Panc1 (cell line): ENCODE results near the gene CENPB. TPM values are rescaled to one million over a fixed set of nuclear protein-coding genes. Genes with fewer than 3 reads are reported as not detected.

ENCODE experiments used
- ATAC-seq: fragments of 200-7000 bp; cut with Tn5 transposase; 2 replicates; pipeline ENCODE4 v1.9.1; 2020; ENCODE audit warnings: mild to moderate bottlenecking, moderate library complexity
- BruUV-seq: library from RNA; stranded (reverse); fragments of 400-500 nt; replicated peaks from 2 replicates; lab custom pipeline; 2021; lab: Mats Ljungman, UMichigan
- CTCF ChIA-PET: fragments of 300-600 bp; sonication (Branson Sonifier 250); formaldehyde crosslinking; loops from one replicate; lab custom pipeline; 2022; ENCODE audit warnings: antibody characterized with exemption; lab: Charles Lee
- POLR2A ChIA-PET: fragments of 300-600 bp; sonication (Branson Sonifier 250); formaldehyde crosslinking; loops from one replicate; lab custom pipeline; 2022; ENCODE audit warnings: antibody characterized with exemption; lab: Charles Lee
- DNase-seq: peaks from one replicate; pipeline ENCODE4 v3.0.0-alpha.2; 2010; ENCODE audit warnings: low read depth, low spot score
- H3K27ac ChIP-seq: 2 replicates; pipeline ENCODE4 v1.5.1; 2011; ENCODE audit warnings: mild to moderate bottlenecking, low read length, inconsistent platforms
- H3K27me3 ChIP-seq: fragments of 200-500 bp; sonication (Bioruptor generic); 2 replicates; pipeline ENCODE4 v1.6.0; 2014; ENCODE audit warnings: low read length, inconsistent platforms; ENCODE audit not compliant: control insufficient read depth, insufficient read depth
- H3K36me3 ChIP-seq: fragments of 200-500 bp; sonication (Bioruptor generic); 2 replicates; pipeline ENCODE4 v1.5.1; 2014; ENCODE audit warnings: inconsistent platforms, mild to moderate bottlenecking, low read length, moderate library complexity; ENCODE audit not compliant: control insufficient read depth, insufficient read depth
- H3K4me1 ChIP-seq: 2 replicates; pipeline ENCODE4 v1.5.1; 2011; ENCODE audit warnings: inconsistent platforms, mild to moderate bottlenecking, low read length, moderate library complexity; ENCODE audit not compliant: control insufficient read depth, insufficient read depth
- H3K4me3 ChIP-seq, 2 experiments: 2 replicates each; pipeline ENCODE4 v1.5.1; 2011 to 2012; ENCODE audit warnings: low read depth in 2 of 2, low read length in 2 of 2, mild to moderate bottlenecking in 2 of 2, inconsistent platforms in 1 of 2, moderate library complexity in 1 of 2
- H3K9me3 ChIP-seq: fragments of 200-500 bp; sonication (Bioruptor generic); 2 replicates; pipeline ENCODE4 v1.5.1; 2014; ENCODE audit warnings: low read depth, mild to moderate bottlenecking, inconsistent platforms, low read length, moderate library complexity; ENCODE audit not compliant: control insufficient read depth, insufficient read depth
- POLR2AphosphoS5 ChIP-seq: IDR thresholded peaks from 2 replicates; pipeline ENCODE4 v1.6.1; 2012; ENCODE audit warnings: mild to moderate bottlenecking, low read depth, low read length, moderate library complexity
- SIN3A ChIP-seq: IDR thresholded peaks from 2 replicates; pipeline ENCODE4 v1.6.1; 2012; ENCODE audit warnings: low read depth, mild to moderate bottlenecking, low read length, moderate library complexity, borderline replicate concordance; ENCODE audit not compliant: insufficient read depth
- TCF7L2 ChIP-seq: IDR thresholded peaks from 2 replicates; pipeline ENCODE4 v1.6.1; 2011; ENCODE audit warnings: mild to moderate bottlenecking, low read depth, low read length, inconsistent platforms
- in situ Hi-C: cut with HindIII; loops from 2 replicates; pipeline ENCODE4 v1.10.0; 2016; ENCODE audit warnings: low sequenced_read_pairs, low pct_unique_long_range_greater_than_20kb
- intact Hi-C: fragments of 100-400 bp; cut with micrococcal nuclease; formaldehyde crosslinking; loops from one replicate; pipeline ENCODE4 v1.10.0; 2022; ENCODE audit not compliant: unreplicated experiment
- total RNA-seq: library from RNA; stranded (reverse); gene quantifications from one replicate; pipeline ENCODE4 v1.2.1, GENCODE V29; 2021; ENCODE audit not compliant: unreplicated experiment
- TF ChIP-seq, protein P1 (sequence below), 2 experiments: IDR thresholded peaks; 2 replicates each; pipeline ENCODE4 v1.6.1; 2011 to 2012; ENCODE audit warnings: low read depth in 2 of 2, control low read depth in 1 of 2, low read length in 1 of 2, mild to moderate bottlenecking in 1 of 2, moderate library complexity in 1 of 2; ENCODE audit not compliant: insufficient read depth in 1 of 2
- TF ChIP-seq, protein P2 (sequence below): fragments of 450-650 bp; IDR thresholded peaks from 2 replicates; pipeline ENCODE4 v1.5.1; 2017; ENCODE audit warnings: mild to moderate bottlenecking

CENPB gene
- total RNA-seq, 1 experiment from 2014 or later: 154 TPM

DNA sequence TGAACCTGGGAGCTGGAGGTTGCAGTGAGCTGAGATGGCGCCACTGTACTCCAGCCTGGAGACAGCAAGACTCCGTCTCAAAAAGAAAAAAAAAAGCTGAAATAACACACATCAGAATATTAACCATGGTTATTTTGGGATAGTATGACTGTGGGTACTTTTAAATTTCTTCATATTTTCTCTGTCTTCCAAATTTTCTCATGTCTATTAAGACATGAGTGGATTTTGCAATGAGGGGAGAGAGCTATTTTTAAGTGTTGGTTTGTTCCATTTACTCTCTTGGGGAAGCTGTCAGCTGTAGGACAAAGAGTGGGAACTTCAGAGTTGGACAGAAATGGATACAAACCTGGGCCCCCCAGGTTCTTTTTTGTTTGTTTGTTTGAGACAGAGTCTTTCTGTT is 29.3 kb downstream of the CENPB start:
- Histone ChIP-seq H3K36me3 (no peaks in the 10 kb centered on the region), H3K4me1 (no peaks in the 10 kb centered on the region), H3K4me3 (no peak overlapping the region), H3K27ac (no peak overlapping the region), H3K27me3 (no peaks in the 10 kb centered on the region), H3K9me3 (no peaks in the 10 kb centered on the region)
- intact Hi-C loops: no loop called here
- in situ Hi-C loops: no loop called here
- DNase-seq (no peak), ATAC-seq (no peak)
- ChIA-PET CTCF (interaction anchor here (0.7 kb wide), 1 partner anchor 10 kb away, joined by 3 read pairs; the partner anchor contains the start of gene ADISSP), POLR2A (interaction anchor here (0.6 to 0.7 kb wide), 2 partner anchors 14 to 76 kb away, joined by 4 to 6 read pairs; no protein-coding TSS in a partner anchor)
- TF ChIP-seq SIN3A (no peak), TCF7L2 (no peak), POLR2AphosphoS5 (no peak)
- TF ChIP-seq, protein P1, sequence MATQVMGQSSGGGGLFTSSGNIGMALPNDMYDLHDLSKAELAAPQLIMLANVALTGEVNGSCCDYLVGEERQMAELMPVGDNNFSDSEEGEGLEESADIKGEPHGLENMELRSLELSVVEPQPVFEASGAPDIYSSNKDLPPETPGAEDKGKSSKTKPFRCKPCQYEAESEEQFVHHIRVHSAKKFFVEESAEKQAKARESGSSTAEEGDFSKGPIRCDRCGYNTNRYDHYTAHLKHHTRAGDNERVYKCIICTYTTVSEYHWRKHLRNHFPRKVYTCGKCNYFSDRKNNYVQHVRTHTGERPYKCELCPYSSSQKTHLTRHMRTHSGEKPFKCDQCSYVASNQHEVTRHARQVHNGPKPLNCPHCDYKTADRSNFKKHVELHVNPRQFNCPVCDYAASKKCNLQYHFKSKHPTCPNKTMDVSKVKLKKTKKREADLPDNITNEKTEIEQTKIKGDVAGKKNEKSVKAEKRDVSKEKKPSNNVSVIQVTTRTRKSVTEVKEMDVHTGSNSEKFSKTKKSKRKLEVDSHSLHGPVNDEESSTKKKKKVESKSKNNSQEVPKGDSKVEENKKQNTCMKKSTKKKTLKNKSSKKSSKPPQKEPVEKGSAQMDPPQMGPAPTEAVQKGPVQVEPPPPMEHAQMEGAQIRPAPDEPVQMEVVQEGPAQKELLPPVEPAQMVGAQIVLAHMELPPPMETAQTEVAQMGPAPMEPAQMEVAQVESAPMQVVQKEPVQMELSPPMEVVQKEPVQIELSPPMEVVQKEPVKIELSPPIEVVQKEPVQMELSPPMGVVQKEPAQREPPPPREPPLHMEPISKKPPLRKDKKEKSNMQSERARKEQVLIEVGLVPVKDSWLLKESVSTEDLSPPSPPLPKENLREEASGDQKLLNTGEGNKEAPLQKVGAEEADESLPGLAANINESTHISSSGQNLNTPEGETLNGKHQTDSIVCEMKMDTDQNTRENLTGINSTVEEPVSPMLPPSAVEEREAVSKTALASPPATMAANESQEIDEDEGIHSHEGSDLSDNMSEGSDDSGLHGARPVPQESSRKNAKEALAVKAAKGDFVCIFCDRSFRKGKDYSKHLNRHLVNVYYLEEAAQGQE (IDR thresholded peaks at IDR 0.05; ENCODE audit: insufficient read depth in 1 of 2, low read depth in 2 of 2, low read length in 1 of 2): no peak
- TF ChIP-seq, protein P2, sequence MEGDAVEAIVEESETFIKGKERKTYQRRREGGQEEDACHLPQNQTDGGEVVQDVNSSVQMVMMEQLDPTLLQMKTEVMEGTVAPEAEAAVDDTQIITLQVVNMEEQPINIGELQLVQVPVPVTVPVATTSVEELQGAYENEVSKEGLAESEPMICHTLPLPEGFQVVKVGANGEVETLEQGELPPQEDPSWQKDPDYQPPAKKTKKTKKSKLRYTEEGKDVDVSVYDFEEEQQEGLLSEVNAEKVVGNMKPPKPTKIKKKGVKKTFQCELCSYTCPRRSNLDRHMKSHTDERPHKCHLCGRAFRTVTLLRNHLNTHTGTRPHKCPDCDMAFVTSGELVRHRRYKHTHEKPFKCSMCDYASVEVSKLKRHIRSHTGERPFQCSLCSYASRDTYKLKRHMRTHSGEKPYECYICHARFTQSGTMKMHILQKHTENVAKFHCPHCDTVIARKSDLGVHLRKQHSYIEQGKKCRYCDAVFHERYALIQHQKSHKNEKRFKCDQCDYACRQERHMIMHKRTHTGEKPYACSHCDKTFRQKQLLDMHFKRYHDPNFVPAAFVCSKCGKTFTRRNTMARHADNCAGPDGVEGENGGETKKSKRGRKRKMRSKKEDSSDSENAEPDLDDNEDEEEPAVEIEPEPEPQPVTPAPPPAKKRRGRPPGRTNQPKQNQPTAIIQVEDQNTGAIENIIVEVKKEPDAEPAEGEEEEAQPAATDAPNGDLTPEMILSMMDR: no peak
- BruUV-seq: no TSS peak

DNA sequence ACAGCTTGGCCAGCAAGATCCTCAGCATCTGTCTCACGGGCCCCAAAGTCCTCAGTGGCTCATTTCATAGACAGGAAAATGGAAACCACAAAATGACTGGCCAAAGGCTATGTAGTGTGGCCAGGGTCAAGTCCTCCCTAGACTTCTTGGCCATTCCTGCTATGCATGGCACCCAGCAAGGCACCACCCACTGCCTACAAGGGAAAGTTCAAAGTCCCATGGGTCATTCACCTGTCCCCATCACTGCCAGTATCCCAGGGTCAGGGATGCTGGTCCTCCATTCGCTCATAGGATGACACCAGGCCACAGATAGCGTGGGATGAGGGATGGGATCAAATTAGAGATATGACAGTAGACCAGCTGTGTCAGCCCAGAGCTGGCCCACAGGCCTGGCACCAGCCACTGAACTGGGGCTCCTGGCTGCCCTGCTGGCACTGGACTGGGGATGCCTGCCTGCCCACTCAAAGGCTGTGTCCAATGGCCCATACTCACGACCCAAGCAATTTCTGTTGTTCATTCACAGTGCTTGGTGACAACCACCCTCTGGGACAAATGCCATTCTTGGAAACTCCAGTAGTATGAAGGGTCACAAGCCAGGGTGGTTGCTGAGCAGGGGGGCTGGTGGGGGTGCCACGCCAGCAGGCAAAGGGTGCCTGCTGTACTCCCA is 30.6 kb downstream of the CENPB start:
- TF ChIP-seq POLR2AphosphoS5 (no peak), TCF7L2 (no peak), SIN3A (no peak)
- TF ChIP-seq, protein P1 (IDR thresholded peaks at IDR 0.05; ENCODE audit: insufficient read depth in 1 of 2, low read depth in 2 of 2, low read length in 1 of 2): no peak
- TF ChIP-seq, protein P2: no peak
- ATAC-seq (no peak), DNase-seq (no peak)
- H3K36me3 ChIP-seq: no peaks in the 10 kb centered on the region
- ChIA-PET CTCF (interaction anchor here (1.5 kb wide), 1 partner anchor 12 kb away, joined by 5 read pairs; the partner anchor contains the start of gene ADISSP), POLR2A (no interaction called here)
- no peaks in the 10 kb centered on the region for H3K9me3 ChIP-seq
- in situ Hi-C loops: no loop called here
- H3K27ac ChIP-seq: no peak overlapping the region
- BruUV-seq: no TSS peak
- H3K4me1 ChIP-seq: no peaks in the 10 kb centered on the region
- intact Hi-C loops: no loop called here
- H3K4me3 ChIP-seq: no peak overlapping the region
- H3K27me3 ChIP-seq: peaks cover 1% of the 10 kb centered on the region; the same call in 1 of the 2 replicates
